ENCODE data around the gene MORF4L2.

MORF4L2 gene

GRCh38 chrX:103686199-103687072 is at the start of gene MORF4L2:
TSS of gene MORF4L2 (minus strand) at chrX:103686699. CDS start at chrX:103677027, 9,672 bp downstream.
- DNase-seq (ENCODE audit: low read depth in 2 of 2) = peak; percentile 97 to 98

GRCh38 chrX:103734125-103734760 is 47.7 kb upstream of the MORF4L2 start:
- no peak for DNase-seq (ENCODE audit: low read depth in 2 of 2)

GRCh38 chrX:103733017-103733416 is 46.5 kb upstream of the MORF4L2 start:
- no peak for DNase-seq (ENCODE audit: low read depth in 2 of 2)

- DNase-seq (ENCODE audit: low read depth in 2 of 2) = peak; percentile 57 to 62
Measured at GRCh38 chrX:103730796-103731493, 44.4 kb upstream of the MORF4L2 start.

GRCh38 chrX:103730147-103730795 is 43.8 kb upstream of the MORF4L2 start:
- no peak for DNase-seq (ENCODE audit: low read depth in 2 of 2)

- no peak for DNase-seq (ENCODE audit: low read depth in 2 of 2)
Measured at GRCh38 chrX:103729015-103729414, 42.5 kb upstream of the MORF4L2 start.

GRCh38 chrX:103727115-103727514 is 40.6 kb upstream of the MORF4L2 start:
- DNase-seq (ENCODE audit: low read depth in 2 of 2) = no peak

GRCh38 chrX:103726477-103726876 is 40.0 kb upstream of the MORF4L2 start:
- DNase-seq (ENCODE audit: low read depth in 2 of 2) = no peak

- DNase-seq (ENCODE audit: low read depth in 2 of 2) = no peak
Measured at GRCh38 chrX:103722505-103722904, 36.0 kb upstream of the MORF4L2 start.

- no peak for DNase-seq (ENCODE audit: low read depth in 2 of 2)
Measured at GRCh38 chrX:103718120-103718519, 31.6 kb upstream of the MORF4L2 start.

GRCh38 chrX:103716962-103717361 is 30.5 kb upstream of the MORF4L2 start:
- peak; percentile 47 to 60 for DNase-seq (ENCODE audit: low read depth in 2 of 2)

GRCh38 chrX:103710609-103711008 is 24.1 kb upstream of the MORF4L2 start, which contains the start of gene TMEM31:
TSS of gene TMEM31 (plus strand) at chrX:103710909. CDS start at chrX:103712259, 1,350 bp downstream.
- DNase-seq (ENCODE audit: low read depth in 2 of 2) = no peak

GRCh38 chrX:103704863-103705262 is 18.4 kb upstream of the MORF4L2 start:
- DNase-seq (ENCODE audit: low read depth in 2 of 2) = no peak

GRCh38 chrX:103699243-103699642 is 12.7 kb upstream of the MORF4L2 start:
- no peak for DNase-seq (ENCODE audit: low read depth in 2 of 2)

- DNase-seq (ENCODE audit: low read depth in 2 of 2) = no peak
Measured at GRCh38 chrX:103697687-103698086, 11.2 kb upstream of the MORF4L2 start.

GRCh38 chrX:103691059-103691458 is 4.6 kb upstream of the MORF4L2 start:
- no peak for DNase-seq (ENCODE audit: low read depth in 2 of 2)

GRCh38 chrX:103688946-103689345 is 2.4 kb upstream of the MORF4L2 start:
- DNase-seq (ENCODE audit: low read depth in 2 of 2) = peak; percentile 2 to 4

- peak; percentile 45 to 50 for DNase-seq (ENCODE audit: low read depth in 2 of 2)
Measured at GRCh38 chrX:103687696-103688201, 1.2 kb upstream of the MORF4L2 start.

GRCh38 chrX:103687073-103687695 is 685 bp upstream of the MORF4L2 start:
- DNase-seq (ENCODE audit: low read depth in 2 of 2) = peak in 1 of 2 experiments; percentile 53

GRCh38 chrX:103685396-103685795 is 1.1 kb downstream of the MORF4L2 start:
- DNase-seq (ENCODE audit: low read depth in 2 of 2) = no peak

- no peak for DNase-seq (ENCODE audit: low read depth in 2 of 2)
Measured at GRCh38 chrX:103681443-103681842, 5.1 kb downstream of the MORF4L2 start.

Data from fibroblast of skin of left biceps (primary cell).